H9 (cell line): ENCODE results near the gene PRKCG. TPM values are rescaled to one million over a fixed set of nuclear protein-coding genes. Genes with fewer than 3 reads are reported as not detected.

Experiments
- DNase-seq: peaks from one replicate; pipeline ENCODE4 v3.0.0-alpha.2; 2017
- H2AFZ ChIP-seq: one replicate; pipeline ENCODE4 v1.6.1; 2013; ENCODE audit warnings: mild to moderate bottlenecking, low read length, control low read depth, moderate library complexity
- H2AK5ac ChIP-seq: 2 replicates; pipeline ENCODE4 v1.6.1; 2013; ENCODE audit warnings: low read length, control low read depth, mixed read lengths; ENCODE audit not compliant: insufficient read length
- H2BK120ac ChIP-seq: one replicate; pipeline ENCODE4 v1.6.1; 2013; ENCODE audit warnings: low read depth, mild to moderate bottlenecking, low read length, control low read depth, inconsistent platforms; ENCODE audit not compliant: poor library complexity, severe bottlenecking
- H2BK12ac ChIP-seq: 2 replicates; pipeline ENCODE4 v1.6.1; 2013; ENCODE audit warnings: low read length, control low read depth, mixed read lengths, low read depth; ENCODE audit not compliant: insufficient read length
- H2BK15ac ChIP-seq: 2 replicates; pipeline ENCODE4 v1.6.1; 2013; ENCODE audit warnings: low read depth, low read length, control low read depth
- H2BK20ac ChIP-seq: one replicate; pipeline ENCODE4 v1.6.1; 2013; ENCODE audit warnings: low read depth, mild to moderate bottlenecking, low read length, control low read depth, inconsistent platforms; ENCODE audit not compliant: poor library complexity, severe bottlenecking
- H2BK5ac ChIP-seq: 2 replicates; pipeline ENCODE4 v1.6.1; 2013; ENCODE audit warnings: low read length, control low read depth, mixed read lengths; ENCODE audit not compliant: insufficient read length
- H3K14ac ChIP-seq: 2 replicates; pipeline ENCODE4 v1.6.1; 2013; ENCODE audit warnings: low read length, control low read depth; ENCODE audit not compliant: insufficient read depth
- H3K18ac ChIP-seq: 2 replicates; pipeline ENCODE4 v1.6.1; 2013; ENCODE audit warnings: low read depth, mild to moderate bottlenecking, mixed read lengths, low read length, control low read depth; ENCODE audit not compliant: insufficient read length
- H3K23ac ChIP-seq: 2 replicates; pipeline ENCODE4 v1.6.1; 2013; ENCODE audit warnings: low read length, control low read depth, mixed read lengths, low read depth; ENCODE audit not compliant: insufficient read length
- H3K23me2 ChIP-seq: 2 replicates; pipeline ENCODE4 v1.6.1; 2013; ENCODE audit warnings: low read depth, mild to moderate bottlenecking, mixed read lengths, low read length, control low read depth; ENCODE audit not compliant: insufficient read length, poor library complexity, severe bottlenecking
- H3K27ac ChIP-seq: 2 replicates; pipeline ENCODE4 v1.5.1; 2013; ENCODE audit warnings: low read length, control low read depth, mixed read lengths, low read depth; ENCODE audit not compliant: insufficient read length
- H3K27me3 ChIP-seq: 2 replicates; pipeline ENCODE4 v1.6.1; 2013; ENCODE audit warnings: low read length, control low read depth, inconsistent platforms; ENCODE audit not compliant: insufficient read depth
- H3K4ac ChIP-seq: 2 replicates; pipeline ENCODE4 v1.6.1; 2013; ENCODE audit warnings: low read depth, mild to moderate bottlenecking, control low read depth, inconsistent platforms, low read length, moderate library complexity
- H3K4me1 ChIP-seq: 2 replicates; pipeline ENCODE4 v1.6.1; 2013; ENCODE audit warnings: low read length, control low read depth, inconsistent platforms; ENCODE audit not compliant: insufficient read depth
- H3K4me2 ChIP-seq: 2 replicates; pipeline ENCODE4 v1.6.1; 2013; ENCODE audit warnings: low read length, control low read depth, mixed read lengths; ENCODE audit not compliant: insufficient read length, insufficient read depth
- H3K56ac ChIP-seq: 2 replicates; pipeline ENCODE4 v1.6.1; 2013; ENCODE audit warnings: low read depth, mild to moderate bottlenecking, mixed read lengths, low read length, control low read depth; ENCODE audit not compliant: insufficient read length
- H3K79me1 ChIP-seq: 2 replicates; pipeline ENCODE4 v1.6.1; 2013; ENCODE audit warnings: low read depth, mild to moderate bottlenecking, moderate library complexity, low read length, control low read depth, inconsistent platforms; ENCODE audit not compliant: insufficient read depth, poor library complexity, severe bottlenecking
- H3K79me2 ChIP-seq: 2 replicates; pipeline ENCODE4 v1.6.1; 2013; ENCODE audit warnings: low read length, control low read depth, inconsistent platforms; ENCODE audit not compliant: insufficient read depth
- H3K9ac ChIP-seq: 2 replicates; pipeline ENCODE4 v1.6.1; 2013; ENCODE audit warnings: low read length, control low read depth, mixed read lengths; ENCODE audit not compliant: insufficient read length; ENCODE audit errors: extremely low read depth
- H3K9me3 ChIP-seq: one replicate; pipeline ENCODE4 v1.6.1; 2013; ENCODE audit warnings: low read depth, low read length, inconsistent platforms; ENCODE audit not compliant: control insufficient read depth
- H3T11ph ChIP-seq: one replicate; pipeline ENCODE4 v1.6.1; 2013; ENCODE audit warnings: mild to moderate bottlenecking, low read length, control low read depth, inconsistent platforms
- H4K20me1 ChIP-seq: one replicate; pipeline ENCODE4 v1.6.1; 2013; ENCODE audit not compliant: control insufficient read depth, insufficient read length, insufficient read depth
- H4K5ac ChIP-seq: 2 replicates; pipeline ENCODE4 v1.6.1; 2013; ENCODE audit warnings: low read depth, mild to moderate bottlenecking, mixed read lengths, low read length, control low read depth; ENCODE audit not compliant: insufficient read length
- H4K8ac ChIP-seq: replicated peaks from 2 replicates; pipeline ENCODE4 v1.6.1; 2013; ENCODE audit warnings: low read length, control low read depth, mixed read lengths, low read depth; ENCODE audit not compliant: insufficient read length
- H4K91ac ChIP-seq: 2 replicates; pipeline ENCODE4 v1.6.1; 2013; ENCODE audit warnings: low read depth, mild to moderate bottlenecking, moderate library complexity, mixed read lengths, low read length, control low read depth; ENCODE audit not compliant: insufficient read length
- H3K27ac Mint-ChIP-seq, 3 experiments: 2 replicates in 2 of 3; 3 replicates in 1 of 3; pipeline ENCODE4 v1.8.0; 2020 to 2021; ENCODE audit warnings: mixed read lengths in 3 of 3, mild to moderate bottlenecking in 1 of 3, moderate library complexity in 1 of 3
- H3K27me3 Mint-ChIP-seq: 2 replicates; pipeline ENCODE4 v1.8.0; 2021; ENCODE audit warnings: low read depth, mild to moderate bottlenecking, moderate library complexity, mixed read lengths
- H3K36me3 Mint-ChIP-seq, 3 experiments: 2 replicates in 2 of 3; 3 replicates in 1 of 3; pipeline ENCODE4 v1.8.0; 2020 to 2021; ENCODE audit warnings: low read depth in 3 of 3, mixed read lengths in 3 of 3; ENCODE audit not compliant: insufficient read depth in 1 of 3
- H3K4me1 Mint-ChIP-seq, 2 experiments: 2 replicates each; pipeline ENCODE4 v1.8.0; 2020; ENCODE audit warnings: mixed read lengths in 2 of 2
- H3K4me3 Mint-ChIP-seq, 2 experiments: 2 replicates in 1 of 2; 3 replicates in 1 of 2; pipeline ENCODE4 v1.8.0; 2020 to 2021; ENCODE audit warnings: mild to moderate bottlenecking in 2 of 2, mixed read lengths in 2 of 2, moderate library complexity in 1 of 2
- H3K9me3 Mint-ChIP-seq, 2 experiments: 2 replicates in 1 of 2; 3 replicates in 1 of 2; pipeline ENCODE4 v1.8.0; 2020; ENCODE audit warnings: mild to moderate bottlenecking in 2 of 2, mixed read lengths in 2 of 2, moderate library complexity in 1 of 2
- WGBS: extraction: QIAGEN DNeasy Blood & Tissue Kit; methylation state at CpG from one replicate; pipeline ENCODE4 v1.1.7; 2013; ENCODE audit warnings: missing lambda C conversion rate, low lambda C conversion rate, mixed read lengths; ENCODE audit not compliant: insufficient read length; ENCODE audit errors: extremely low coverage; 5-methylcytosine and 5-hydroxymethylcytosine counted together
- total RNA-seq: library from RNA; stranded (reverse); gene quantifications from 2 replicates; pipeline ENCODE4 v1.2.1, GENCODE V29; 2021
- TF ChIP-seq, protein P1 (sequence below): fragments of 200-600 bp; sonication (generic); conservative IDR thresholded peaks from 3 replicates; pipeline ENCODE4 v1.8.0; 2021; ENCODE audit warnings: antibody characterized with exemption, mild to moderate bottlenecking

PRKCG gene
- total RNA-seq, 1 experiment from 2014 or later = 8.8 TPM

DNA sequence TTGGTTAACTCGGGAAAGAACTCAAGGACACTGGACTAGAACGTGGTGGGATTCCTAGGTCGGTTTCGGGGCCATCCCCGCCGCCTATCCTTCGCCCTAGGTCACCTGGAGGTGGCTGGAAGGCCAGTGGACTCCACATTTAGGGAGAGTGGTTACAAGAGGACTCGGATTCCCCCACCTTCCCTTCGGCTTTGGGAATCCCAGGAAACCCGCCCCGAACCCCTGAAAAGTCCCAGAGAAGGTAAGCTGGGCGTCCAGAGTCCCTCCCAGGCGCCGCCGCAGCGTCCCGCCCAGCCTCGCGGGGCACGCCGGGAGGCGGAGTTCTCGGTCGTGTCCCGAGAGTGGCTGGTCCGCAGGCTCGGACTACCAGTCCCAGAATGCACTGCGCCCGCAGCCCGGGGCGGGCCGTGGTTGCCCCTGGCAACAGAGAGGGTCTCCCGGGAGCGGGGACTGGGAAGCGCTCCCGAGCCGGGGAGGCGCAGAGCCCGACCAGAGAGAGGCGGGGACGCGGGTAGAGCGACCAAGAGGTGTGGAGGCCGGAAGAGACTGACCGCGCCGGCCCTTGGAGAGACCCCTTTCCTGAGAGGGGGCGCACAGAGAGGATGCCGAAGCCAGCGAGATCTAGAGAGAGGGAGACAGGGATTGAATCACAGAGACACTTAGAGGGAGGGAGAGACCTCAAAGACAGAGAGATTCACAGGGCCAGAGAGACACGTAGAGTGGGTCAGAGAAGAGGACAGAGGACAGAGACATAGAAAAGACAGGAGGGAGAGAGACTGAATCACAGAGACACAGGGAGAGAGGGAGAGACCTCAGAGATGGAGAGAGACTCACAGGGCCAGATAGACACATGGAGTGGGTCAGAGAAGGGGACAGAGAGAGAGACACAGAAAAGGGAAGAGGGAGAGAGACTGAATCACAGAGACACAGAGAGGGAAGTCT lies 2.6 kb upstream of the PRKCG start:
- H3K36me3 Mint-ChIP-seq = peaks cover 4 to 18% (median 12%) of the 10 kb centered on the region in 3 experiments; a peak in 6 of 7 replicates
- H3K27ac ChIP-seq = no peak overlapping the region
- peak overlapping the region; percentile 77 for H3K18ac ChIP-seq
- H3K4me1 Mint-ChIP-seq = peaks cover 25 to 34% of the 10 kb centered on the region in 2 experiments
- no peaks in the 10 kb centered on the region for H4K20me1 ChIP-seq
- H3T11ph ChIP-seq = no peak overlapping the region
- DNase-seq = peak; percentile 99
- H3K23me2 ChIP-seq = peaks cover 37% of the 10 kb centered on the region
- H3K4me1 ChIP-seq = no peaks in the 10 kb centered on the region; the same call in 1 of the 2 replicates
- no peak overlapping the region for H4K5ac ChIP-seq
- TF ChIP-seq, protein P1, sequence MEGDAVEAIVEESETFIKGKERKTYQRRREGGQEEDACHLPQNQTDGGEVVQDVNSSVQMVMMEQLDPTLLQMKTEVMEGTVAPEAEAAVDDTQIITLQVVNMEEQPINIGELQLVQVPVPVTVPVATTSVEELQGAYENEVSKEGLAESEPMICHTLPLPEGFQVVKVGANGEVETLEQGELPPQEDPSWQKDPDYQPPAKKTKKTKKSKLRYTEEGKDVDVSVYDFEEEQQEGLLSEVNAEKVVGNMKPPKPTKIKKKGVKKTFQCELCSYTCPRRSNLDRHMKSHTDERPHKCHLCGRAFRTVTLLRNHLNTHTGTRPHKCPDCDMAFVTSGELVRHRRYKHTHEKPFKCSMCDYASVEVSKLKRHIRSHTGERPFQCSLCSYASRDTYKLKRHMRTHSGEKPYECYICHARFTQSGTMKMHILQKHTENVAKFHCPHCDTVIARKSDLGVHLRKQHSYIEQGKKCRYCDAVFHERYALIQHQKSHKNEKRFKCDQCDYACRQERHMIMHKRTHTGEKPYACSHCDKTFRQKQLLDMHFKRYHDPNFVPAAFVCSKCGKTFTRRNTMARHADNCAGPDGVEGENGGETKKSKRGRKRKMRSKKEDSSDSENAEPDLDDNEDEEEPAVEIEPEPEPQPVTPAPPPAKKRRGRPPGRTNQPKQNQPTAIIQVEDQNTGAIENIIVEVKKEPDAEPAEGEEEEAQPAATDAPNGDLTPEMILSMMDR = no peak
- no peak overlapping the region for H3K56ac ChIP-seq
- no peaks in the 10 kb centered on the region for H3K9me3 Mint-ChIP-seq
- no peak overlapping the region for H3K4ac ChIP-seq
- no peaks in the 10 kb centered on the region for H3K79me2 ChIP-seq
- no peak overlapping the region; a peak in 1 of 5 replicates for H3K4me3 Mint-ChIP-seq
- no peak overlapping the region for H4K91ac ChIP-seq
- H2AK5ac ChIP-seq = no peak overlapping the region
- peak overlapping the region; percentile 78 for H3K9ac ChIP-seq
- no peak overlapping the region; the same call in 1 of the 2 replicates for H3K14ac ChIP-seq
- H2BK120ac ChIP-seq = no peak overlapping the region
- no peaks in the 10 kb centered on the region for H3K27me3 ChIP-seq
- WGBS = no CpG with 5 or more reads among the region's 51 CpGs
- peak overlapping the region; percentile 90 for H3K4me2 ChIP-seq
- H2BK20ac ChIP-seq = no peak overlapping the region
- H3K79me1 ChIP-seq = no peaks in the 10 kb centered on the region
- no peak overlapping the region for H2BK12ac ChIP-seq
- no peaks in the 10 kb centered on the region for H3K9me3 ChIP-seq
- H4K8ac ChIP-seq = no peak overlapping the region
- H2BK15ac ChIP-seq = no peak overlapping the region
- peaks cover 14% of the 10 kb centered on the region for H3K27me3 Mint-ChIP-seq
- H2BK5ac ChIP-seq = no peak overlapping the region
- peak overlapping the region; percentile 88 for H2AFZ ChIP-seq
- peak overlapping the region; percentile 41 to 95 (median 46); a peak in 4 of 7 replicates for H3K27ac Mint-ChIP-seq
- H3K23ac ChIP-seq = no peak overlapping the region
